Activated CD8-positive, alpha-beta memory T cell treated with anti-CD3 and anti-CD28 coated beads, Interleukin-2, amount 10 ng/mL, durations not matched to agents 7 days and 5 days (primary cell): ENCODE measurements around the gene SPECC1L. TPM values are rescaled to one million over a fixed set of nuclear protein-coding genes. Genes with fewer than 3 reads are reported as not detected.
"Not testable (repeated sequence)": the region's sequence is repeated elsewhere in the genome, so short reads cannot be mapped to it uniquely, and the experiment has no call there.

Experiments
- ATAC-seq: fragments of 150-1000 bp; cut with Tn5 transposase; one replicate; pipeline ENCODE4 v1.10.0; 2021; ENCODE audit warnings: moderate library complexity
- CTCF ChIA-PET: fragments of 350-600 bp; sonication (Branson Sonifier 250); formaldehyde crosslinking; loops from one replicate; lab custom pipeline; 2021; ENCODE audit warnings: antibody characterized with exemption; lab: Charles Lee
- DNase-seq: peaks from one replicate; pipeline ENCODE4 v3.0.0-alpha.2; 2020
- H3K27ac Mint-ChIP-seq: one replicate; pipeline ENCODE4 v1.8.0; 2021; ENCODE audit warnings: mild to moderate bottlenecking, mixed read lengths
- H3K27me3 Mint-ChIP-seq: one replicate; pipeline ENCODE4 v1.8.0; 2021; ENCODE audit warnings: mixed read lengths
- H3K36me3 Mint-ChIP-seq: one replicate; pipeline ENCODE4 v1.8.0; 2021; ENCODE audit warnings: mild to moderate bottlenecking, mixed read lengths
- H3K4me1 Mint-ChIP-seq: one replicate; pipeline ENCODE4 v1.8.0; 2021; ENCODE audit warnings: mixed read lengths
- H3K4me3 Mint-ChIP-seq: one replicate; pipeline ENCODE4 v1.8.0; 2021; ENCODE audit warnings: mild to moderate bottlenecking, moderate library complexity, mixed read lengths
- H3K9me3 Mint-ChIP-seq: one replicate; pipeline ENCODE4 v1.8.0; 2022; ENCODE audit warnings: low read depth, mixed read lengths
- total RNA-seq, 2 experiments: library from RNA; stranded (reverse); gene quantifications; one replicate each; pipeline ENCODE4 v1.2.3, GENCODE V29; 2021

SPECC1L gene
- total RNA-seq, 2 experiments from 2014 or later: 55.3 to 57.4 TPM

GRCh38 chr22:24238101-24238694, 32.4 kb upstream of the SPECC1L start:
- not testable (repeated sequence) for H3K4me3 Mint-ChIP-seq, H3K9me3 Mint-ChIP-seq, H3K36me3 Mint-ChIP-seq, ATAC-seq, DNase-seq, H3K27ac Mint-ChIP-seq, H3K27me3 Mint-ChIP-seq
- peaks cover 32% of the 10 kb centered on the region for H3K4me1 Mint-ChIP-seq
- CTCF ChIA-PET: interaction anchor here (0.7 kb wide), 1 partner anchor 188 kb away, joined by 3 read pairs; no protein-coding TSS in a partner anchor

- H3K36me3 Mint-ChIP-seq: no peaks in the 10 kb centered on the region
- ATAC-seq (no peak), DNase-seq (no peak)
- H3K9me3 Mint-ChIP-seq: no peaks in the 10 kb centered on the region
- no peaks in the 10 kb centered on the region for H3K27me3 Mint-ChIP-seq
- H3K4me1 Mint-ChIP-seq: peaks cover 41% of the 10 kb centered on the region
- CTCF ChIA-PET: interaction anchor here (1.0 to 4.2 kb wide), 6 partner anchors 8 to 87 kb away, joined by 3 to 39 read pairs (median 6); no protein-coding TSS in a partner anchor
- no peak overlapping the region for H3K27ac Mint-ChIP-seq
- H3K4me3 Mint-ChIP-seq: no peak overlapping the region
Measured at GRCh38 chr22:24240381-24240780, 30.2 kb upstream of the SPECC1L start.

GRCh38 chr22:24240985-24241692, 29.5 kb upstream of the SPECC1L start:
- not testable (repeated sequence) for H3K36me3 Mint-ChIP-seq, H3K27me3 Mint-ChIP-seq, H3K4me3 Mint-ChIP-seq, H3K9me3 Mint-ChIP-seq, DNase-seq, ATAC-seq
- CTCF ChIA-PET: interaction anchor here (1.0 to 4.2 kb wide), 6 partner anchors 9 to 85 kb away, joined by 4 to 39 read pairs (median 6); no protein-coding TSS in a partner anchor
- Mint-ChIP-seq H3K4me1 (peaks cover 41% of the 10 kb centered on the region), H3K27ac (peak overlapping the region; percentile 64)

GRCh38 chr22:24243417-24243816, 27.2 kb upstream of the SPECC1L start:
- H3K36me3 Mint-ChIP-seq, DNase-seq, H3K9me3 Mint-ChIP-seq, H3K27me3 Mint-ChIP-seq, H3K4me3 Mint-ChIP-seq, ATAC-seq: not testable (repeated sequence)
- CTCF ChIA-PET: interaction anchor here (1.1 to 4.2 kb wide), 7 partner anchors 11 to 89 kb away, joined by 3 to 39 read pairs (median 7); no protein-coding TSS in a partner anchor
- Mint-ChIP-seq H3K4me1 (peaks cover 38% of the 10 kb centered on the region), H3K27ac (peak overlapping the region; percentile 84)

GRCh38 chr22:24244144-24244787, 26.4 kb upstream of the SPECC1L start:
- no peak for ATAC-seq
- peak overlapping the region; percentile 33 for H3K27ac Mint-ChIP-seq
- DNase-seq: no peak
- no peaks in the 10 kb centered on the region for H3K36me3 Mint-ChIP-seq
- peaks cover 38% of the 10 kb centered on the region for H3K4me1 Mint-ChIP-seq
- no peaks in the 10 kb centered on the region for H3K27me3 Mint-ChIP-seq
- H3K4me3 Mint-ChIP-seq: no peak overlapping the region
- H3K9me3 Mint-ChIP-seq: no peaks in the 10 kb centered on the region
- CTCF ChIA-PET: interaction anchor here (2.7 kb wide), 1 partner anchor 87 kb away, joined by 10 read pairs; no protein-coding TSS in a partner anchor

- Mint-ChIP-seq H3K4me1 (peaks cover 37% of the 10 kb centered on the region), H3K27ac (peak within 1 kb of the TSS; percentile 33)
- H3K27me3 Mint-ChIP-seq, DNase-seq, H3K4me3 Mint-ChIP-seq, H3K36me3 Mint-ChIP-seq, H3K9me3 Mint-ChIP-seq, ATAC-seq: not testable (repeated sequence)
- CTCF ChIA-PET: interaction anchor here (1.2 kb wide), 1 partner anchor 66 kb away, joined by 4 read pairs; no protein-coding TSS in a partner anchor
Measured at GRCh38 chr22:24245030-24245431, 25.6 kb upstream of the SPECC1L start, which contains the start of gene GGT5. Gene GGT5, minus strand, starts transcription at chr22:24245082. Its CDS starts 357 bp downstream, at chr22:24244725.

- peaks cover 30% of the 10 kb centered on the region for H3K4me1 Mint-ChIP-seq
- H3K27me3 Mint-ChIP-seq, DNase-seq, H3K27ac Mint-ChIP-seq, H3K9me3 Mint-ChIP-seq, H3K4me3 Mint-ChIP-seq, ATAC-seq, H3K36me3 Mint-ChIP-seq: not testable (repeated sequence)
- CTCF ChIA-PET: interaction anchor here (1.2 kb wide), 1 partner anchor 67 kb away, joined by 4 read pairs; no protein-coding TSS in a partner anchor
Measured at GRCh38 chr22:24245584-24246561, 24.8 kb upstream of the SPECC1L start.

GRCh38 chr22:24247011-24247507, 23.6 kb upstream of the SPECC1L start:
- no peak overlapping the region for H3K4me3 Mint-ChIP-seq
- ATAC-seq (no peak), DNase-seq (no peak)
- H3K27ac Mint-ChIP-seq: no peak overlapping the region
- H3K9me3 Mint-ChIP-seq: no peaks in the 10 kb centered on the region
- no peaks in the 10 kb centered on the region for H3K27me3 Mint-ChIP-seq
- H3K4me1 Mint-ChIP-seq: peaks cover 21% of the 10 kb centered on the region
- CTCF ChIA-PET: interaction anchor here (0.8 to 1.2 kb wide), 10 partner anchors 13 to 185 kb away, joined by 3 to 13 read pairs (median 3); no protein-coding TSS in a partner anchor
- H3K36me3 Mint-ChIP-seq: no peaks in the 10 kb centered on the region

- peak; percentile 88 for ATAC-seq
- Mint-ChIP-seq H3K4me1 (peaks cover 14% of the 10 kb centered on the region), H3K4me3 (no peak overlapping the region), H3K27ac (no peak overlapping the region), H3K36me3 (no peaks in the 10 kb centered on the region), H3K27me3 (no peaks in the 10 kb centered on the region), H3K9me3 (no peaks in the 10 kb centered on the region)
- CTCF ChIA-PET: interaction anchor here (0.8 to 1.2 kb wide), 10 partner anchors 14 to 186 kb away, joined by 3 to 13 read pairs (median 3); no protein-coding TSS in a partner anchor
- DNase-seq: peak; percentile 71
Measured at GRCh38 chr22:24247564-24248344, 22.9 kb upstream of the SPECC1L start.

GRCh38 chr22:24248611-24249010, 22.0 kb upstream of the SPECC1L start:
- ATAC-seq, H3K27ac Mint-ChIP-seq: not testable (repeated sequence)

GRCh38 chr22:24249413-24249812, 21.2 kb upstream of the SPECC1L start:
- H3K27ac Mint-ChIP-seq, H3K36me3 Mint-ChIP-seq, H3K4me3 Mint-ChIP-seq, CTCF ChIA-PET, DNase-seq, H3K4me1 Mint-ChIP-seq, ATAC-seq, H3K9me3 Mint-ChIP-seq, H3K27me3 Mint-ChIP-seq: not testable (repeated sequence)

More at GRCh38 chr22:24248611-24249010, 22.0 kb upstream of the SPECC1L start:
- H3K4me3 Mint-ChIP-seq, H3K36me3 Mint-ChIP-seq, H3K9me3 Mint-ChIP-seq, H3K4me1 Mint-ChIP-seq, DNase-seq, H3K27me3 Mint-ChIP-seq, CTCF ChIA-PET: not testable (repeated sequence)
